Spinal cord (tissue), 10 donors: ENCODE results near the gene TNNT1. TPM values are rescaled to one million over a fixed set of nuclear protein-coding genes. Genes with fewer than 3 reads are reported as not detected.

Source experiments
- DNase-seq, 6 donors: peaks; one replicate each; pipeline versions ENCODE4 v3.0.0 to v3.0.0-alpha.2; 2013 to 2015; ENCODE audit warnings: low spot score in 6 of 6, low read depth in 4 of 6
- H3K27ac ChIP-seq: one replicate; pipeline ENCODE4 v1.5.1; 2013; ENCODE audit warnings: low read depth, low read length, control low read depth
- H3K27me3 ChIP-seq: one replicate; pipeline ENCODE4 v1.6.1; 2013; ENCODE audit warnings: low read length; ENCODE audit not compliant: control insufficient read depth, insufficient read depth
- H3K36me3 ChIP-seq: one replicate; pipeline ENCODE4 v1.6.1; 2013; ENCODE audit warnings: low read length; ENCODE audit not compliant: control insufficient read depth, insufficient read depth
- H3K4me1 ChIP-seq: one replicate; pipeline ENCODE4 v1.6.1; 2013; ENCODE audit warnings: low read length; ENCODE audit not compliant: control insufficient read depth, insufficient read depth
- H3K4me3 ChIP-seq: one replicate; pipeline ENCODE4 v1.5.1; 2013; ENCODE audit warnings: low read depth, low read length, control low read depth
- H3K9me3 ChIP-seq: one replicate; pipeline ENCODE4 v1.6.1; 2013; ENCODE audit warnings: low read length; ENCODE audit not compliant: control insufficient read depth, insufficient read depth
- WGBS: methylation state at CpG from one replicate; pipeline ENCODE4 v1.1.5; 2013; ENCODE audit warnings: missing lambda C conversion rate; ENCODE audit not compliant: insufficient coverage; 5-methylcytosine and 5-hydroxymethylcytosine counted together
- polyA plus RNA-seq, 2 donors: library from polyadenylated mRNA; unstranded; fragments of 120-200 nt; gene quantifications; one replicate each; pipeline ENCODE4 v1.2.1, GENCODE V29; 2013; ENCODE audit not compliant: insufficient read length in 2 of 2
- total RNA-seq, 2 donors: library from RNA; depleted of rRNA in 1 of 2; stranded (reverse); fragments of 120-200 nt in 1 of 2; fragments of >200 nt in 1 of 2; gene quantifications; one replicate each; pipeline versions ENCODE4 v1.2.3 to v1.2.4, GENCODE V29; 2013 to 2014
- donor health status: healthy.

The TNNT1 gene
- total and polyA plus RNA-seq, 4 donors = 8.5 to 17.9 (median 12.5) TPM

DNA sequence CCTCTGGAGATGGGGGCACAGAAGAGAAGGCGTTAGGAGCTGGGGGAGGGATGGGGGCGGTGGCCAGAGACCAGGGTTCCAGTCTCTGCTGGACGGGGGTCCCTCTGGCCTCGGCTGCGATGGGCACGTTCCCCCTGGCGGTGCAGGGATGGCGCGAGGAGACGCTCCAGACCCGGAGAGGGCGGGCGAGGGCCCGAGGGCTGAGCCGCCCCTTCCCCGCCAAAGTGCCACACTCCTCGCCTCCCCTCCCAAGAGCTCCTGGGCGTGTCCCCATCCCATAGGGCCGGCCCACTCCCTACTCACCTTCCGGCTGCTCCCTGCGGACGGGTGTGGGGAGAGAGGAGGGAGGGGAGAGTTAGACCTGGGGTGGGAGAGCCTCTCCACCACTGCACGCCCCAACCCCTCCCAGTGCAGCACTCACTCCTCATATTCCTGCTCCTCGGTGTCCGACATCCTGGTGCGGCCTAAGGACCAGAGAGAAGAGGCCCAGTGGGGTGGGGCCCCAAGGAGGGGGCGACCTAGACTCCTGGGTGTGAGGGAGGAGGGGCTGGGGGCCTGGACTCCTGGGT, 2.2 kb downstream of the TNNT1 start:
- Histone ChIP-seq H3K4me1 (peaks cover 11% of the 10 kb centered on the region), H3K9me3 (no peaks in the 10 kb centered on the region), H3K4me3 (no peak overlapping the region), H3K27ac (no peak overlapping the region), H3K27me3 (peaks cover 64% of the 10 kb centered on the region), H3K36me3 (no peaks in the 10 kb centered on the region)
- no peak for DNase-seq
- under 1% methylated on average over 16 of the region's 27 CpGs for WGBS

DNA sequence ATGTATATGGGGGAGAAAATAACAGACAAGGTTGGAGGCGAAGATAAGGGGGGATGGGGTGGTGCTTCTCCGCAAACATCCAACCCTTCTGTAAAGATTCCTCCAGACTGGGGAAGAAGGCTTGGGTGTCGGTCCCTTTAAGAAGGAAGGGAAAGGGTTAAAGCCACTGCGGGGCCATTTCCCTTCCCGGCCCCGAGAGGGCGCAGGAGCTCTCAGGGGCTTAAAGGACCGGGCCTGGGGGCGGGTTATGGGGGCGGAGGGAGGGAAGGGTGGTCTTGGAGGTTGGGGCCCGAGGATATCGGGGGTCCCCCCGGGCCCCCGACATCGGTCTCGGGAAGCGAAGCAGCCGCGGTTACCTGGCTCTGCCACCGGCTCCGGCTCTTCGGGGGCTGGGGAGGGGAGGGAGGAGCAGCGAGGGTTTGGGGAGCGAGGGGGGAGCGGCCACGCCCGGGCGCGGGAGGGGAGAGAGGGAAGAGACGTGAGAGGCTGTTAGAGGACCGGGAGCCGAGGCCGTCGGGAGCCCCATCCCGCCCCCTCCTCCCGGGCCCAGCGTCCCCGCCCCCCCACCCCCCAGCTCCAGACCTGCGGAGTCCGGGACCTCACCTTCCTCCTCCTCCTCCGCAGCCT, 2.8 kb downstream of the TNNT1 start:
- peaks cover 67% of the 10 kb centered on the region for H3K27me3 ChIP-seq
- H3K36me3 ChIP-seq = no peaks in the 10 kb centered on the region
- WGBS = 0% methylated on average over 19 of the region's 41 CpGs
- no peak overlapping the region for H3K4me3 ChIP-seq
- no peaks in the 10 kb centered on the region for H3K9me3 ChIP-seq
- no peak overlapping the region for H3K27ac ChIP-seq
- peaks cover 17% of the 10 kb centered on the region for H3K4me1 ChIP-seq
- DNase-seq = no peak

DNA sequence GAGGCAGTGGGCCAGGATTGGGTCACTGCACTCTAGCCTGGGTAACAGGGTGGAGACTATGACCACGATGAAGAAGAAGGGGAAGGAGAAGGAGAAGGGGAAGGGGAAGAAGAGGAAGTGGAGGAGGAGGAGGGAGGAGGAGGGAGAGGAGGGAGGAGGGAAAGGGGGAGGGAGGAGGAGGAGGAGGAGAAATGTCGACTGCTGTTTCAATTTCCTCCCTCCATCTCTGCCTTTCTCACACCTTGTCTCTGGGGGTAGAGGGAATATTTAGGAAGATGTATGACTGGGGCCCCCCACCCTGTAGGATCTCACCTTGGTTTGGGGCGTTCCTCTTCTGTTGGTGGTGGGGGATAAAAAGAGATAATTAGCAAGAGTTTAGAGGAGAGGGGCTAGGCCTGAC, 3.8 kb downstream of the TNNT1 start:
- H3K36me3 ChIP-seq = no peaks in the 10 kb centered on the region
- H3K27me3 ChIP-seq = peaks cover 63% of the 10 kb centered on the region
- no peak overlapping the region for H3K4me3 ChIP-seq
- peaks cover 24% of the 10 kb centered on the region for H3K4me1 ChIP-seq
- no peak overlapping the region for H3K27ac ChIP-seq
- no peak for DNase-seq
- H3K9me3 ChIP-seq = no peaks in the 10 kb centered on the region
- WGBS = 25% methylated on average over 2 of the region's 3 CpGs

DNA sequence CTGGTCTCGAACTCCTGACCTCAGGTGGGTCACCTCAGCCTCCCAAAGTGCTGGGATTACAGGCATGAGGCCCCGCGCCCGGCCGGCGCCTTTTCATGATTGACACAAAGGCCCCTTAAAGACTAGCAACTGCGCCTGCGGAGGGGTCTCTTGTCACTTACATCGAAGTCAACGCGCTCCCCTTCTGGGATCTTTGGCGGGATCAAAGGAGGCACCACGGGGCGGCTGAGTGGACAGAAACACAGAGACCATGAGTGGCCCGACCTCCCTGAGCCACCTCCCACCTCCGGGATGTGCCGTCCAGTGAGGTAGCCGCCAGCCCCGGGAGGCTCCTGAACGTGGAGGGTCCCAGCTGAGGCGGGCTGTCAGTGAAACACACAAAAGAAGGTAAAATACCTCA, 7.3 kb downstream of the TNNT1 start:
- no peaks in the 10 kb centered on the region for H3K9me3 ChIP-seq

DNA sequence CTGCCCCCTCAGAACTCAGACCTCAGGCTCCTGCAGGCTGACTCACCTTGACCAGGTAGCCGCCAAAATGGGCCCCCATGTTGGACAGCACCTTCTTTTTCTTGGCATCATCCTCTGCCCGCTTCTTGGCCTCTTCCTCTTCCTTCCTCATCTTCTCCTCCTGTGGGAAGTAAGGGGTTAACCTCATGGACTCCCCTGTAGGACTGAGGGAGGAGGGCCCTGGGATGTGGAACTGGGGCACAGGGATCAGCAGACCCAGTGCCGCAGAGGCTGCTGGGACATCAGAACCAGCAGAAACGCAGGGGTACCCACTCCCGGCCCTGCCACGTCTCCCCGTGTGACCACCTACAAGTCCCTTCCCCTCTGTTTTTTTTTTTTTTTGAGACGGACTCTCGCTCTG, 11.1 kb downstream of the TNNT1 start:
- 27% methylated on average over 6 of the region's 9 CpGs for WGBS
- no peak overlapping the region for H3K4me3 ChIP-seq

More for the DNA sequence above, 7.3 kb downstream of the TNNT1 start:
- H3K27me3 ChIP-seq = peaks cover 35% of the 10 kb centered on the region
- DNase-seq = no peak
- no peak overlapping the region for H3K4me3 ChIP-seq
- H3K27ac ChIP-seq = no peak overlapping the region
- peaks cover 22% of the 10 kb centered on the region for H3K4me1 ChIP-seq
- H3K36me3 ChIP-seq = no peaks in the 10 kb centered on the region
- 9% methylated on average over 13 of the region's 21 CpGs for WGBS

DNA sequence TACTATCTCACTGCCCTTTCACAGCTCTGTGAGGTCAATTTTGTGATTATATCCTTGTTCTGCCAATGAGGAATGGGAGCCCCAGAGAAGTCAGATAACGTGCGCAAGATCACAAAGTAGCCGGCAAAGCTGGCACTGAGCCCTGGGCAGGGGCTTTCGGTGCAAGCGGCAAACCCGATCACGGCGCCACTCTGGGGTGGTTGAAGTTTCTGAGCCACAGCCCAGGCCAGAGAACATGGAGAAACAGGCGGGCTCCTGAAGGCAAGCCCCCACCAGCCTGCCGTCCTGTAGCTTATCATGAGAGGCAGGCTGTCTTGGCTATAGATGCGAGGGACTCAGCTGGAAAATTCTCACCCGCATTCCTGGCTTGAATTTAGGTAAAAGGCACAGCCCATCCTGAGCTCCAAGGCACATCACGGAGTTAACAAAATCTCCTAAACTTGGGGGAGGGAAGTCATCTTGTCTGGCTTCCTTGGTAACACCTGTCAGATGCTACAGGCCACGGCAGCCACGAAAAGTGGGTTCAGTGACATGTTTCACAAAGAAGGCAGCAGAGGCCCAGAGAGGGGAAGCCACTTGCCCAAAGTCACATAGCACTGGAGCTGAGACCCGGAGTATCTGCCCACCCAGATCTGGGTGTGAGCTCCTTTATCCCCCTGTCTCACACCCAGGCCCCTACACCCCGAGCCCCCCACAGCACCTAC, 12.5 kb downstream of the TNNT1 start:
- H3K36me3 ChIP-seq = no peaks in the 10 kb centered on the region
- H3K27ac ChIP-seq = no peak overlapping the region
- H3K27me3 ChIP-seq = peaks cover 4% of the 10 kb centered on the region
- no peak for DNase-seq
- no peak overlapping the region for H3K4me3 ChIP-seq
- H3K9me3 ChIP-seq = no peaks in the 10 kb centered on the region
- H3K4me1 ChIP-seq = peaks cover 10% of the 10 kb centered on the region
- WGBS = 81% methylated on average over 15 of the region's 17 CpGs

More for the DNA sequence above, 11.1 kb downstream of the TNNT1 start:
- no peak for DNase-seq
- H3K27me3 ChIP-seq = peaks cover 7% of the 10 kb centered on the region
- no peak overlapping the region for H3K27ac ChIP-seq
- H3K36me3 ChIP-seq = no peaks in the 10 kb centered on the region
- peaks cover 14% of the 10 kb centered on the region for H3K4me1 ChIP-seq
- H3K9me3 ChIP-seq = no peaks in the 10 kb centered on the region

DNA sequence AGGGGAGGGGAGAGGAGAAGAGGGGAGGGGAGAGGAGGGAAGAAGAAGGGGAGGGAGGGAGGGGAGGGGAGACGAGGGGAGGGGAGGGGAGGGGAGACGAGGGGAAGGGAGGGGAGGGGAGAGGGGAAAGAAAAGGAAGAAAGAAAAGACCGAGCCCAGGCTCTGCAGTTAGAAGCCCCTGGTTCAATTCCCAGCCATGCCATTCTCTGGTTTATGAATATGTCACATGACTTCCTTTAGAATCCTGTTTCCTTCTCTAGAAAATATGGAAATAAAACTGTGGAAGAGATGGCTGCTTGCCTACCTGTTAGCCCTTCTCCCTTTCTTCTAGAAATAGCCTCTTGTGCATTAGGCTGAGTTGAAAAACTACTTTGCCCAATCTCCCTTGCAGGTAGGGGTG, 14.3 kb downstream of the TNNT1 start:
- peak in 1 of 6 donors; percentile 19 for DNase-seq
- no peaks in the 10 kb centered on the region for H3K36me3 ChIP-seq
- no peaks in the 10 kb centered on the region for H3K4me1 ChIP-seq
- no peak overlapping the region for H3K27ac ChIP-seq
- no peaks in the 10 kb centered on the region for H3K9me3 ChIP-seq
- no peak overlapping the region for H3K4me3 ChIP-seq
- H3K27me3 ChIP-seq = peaks cover 3% of the 10 kb centered on the region
- no CpG with 5 or more reads among the region's 3 CpGs for WGBS

DNA sequence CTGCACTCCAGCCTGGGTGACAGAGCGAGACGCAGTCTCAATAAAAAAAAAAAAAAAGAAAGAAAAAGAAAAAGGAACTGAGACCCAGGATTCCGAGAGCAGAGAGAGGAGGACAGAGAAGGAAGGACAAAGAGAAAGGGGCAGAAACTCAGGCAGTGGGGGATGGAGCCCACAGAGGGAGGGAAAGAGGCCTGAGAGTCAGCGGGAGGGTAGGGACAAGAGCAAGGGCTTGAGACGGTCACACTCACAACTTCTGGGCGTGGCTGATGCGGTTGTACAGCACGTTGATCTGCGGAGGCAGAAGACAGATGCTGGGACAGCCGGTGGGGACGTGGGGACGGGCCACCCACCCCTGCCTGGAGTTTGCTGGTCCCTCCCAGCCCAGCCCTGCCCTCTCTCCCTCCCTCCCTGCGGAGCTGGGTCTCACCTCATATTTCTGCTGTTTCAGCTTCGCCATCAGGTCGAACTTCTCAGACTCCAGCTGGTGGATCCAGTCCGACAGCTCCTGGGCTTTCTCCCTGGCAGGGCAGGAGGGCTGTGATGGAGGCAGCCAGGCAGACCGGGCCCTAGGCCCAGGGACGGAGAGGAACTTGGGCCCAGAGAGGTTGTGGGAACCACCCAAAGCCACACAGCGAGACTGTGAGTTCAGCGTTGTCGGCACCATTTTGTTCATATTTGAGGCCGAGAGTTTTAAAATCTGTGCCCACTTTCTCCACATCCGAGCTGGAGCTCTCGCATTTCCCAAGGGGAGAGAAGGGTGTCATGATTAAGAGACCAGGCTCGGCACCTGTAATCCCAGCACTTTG, 15.2 kb downstream of the TNNT1 start:
- H3K9me3 ChIP-seq = no peaks in the 10 kb centered on the region
- DNase-seq = no peak
- H3K36me3 ChIP-seq = no peaks in the 10 kb centered on the region
- no peaks in the 10 kb centered on the region for H3K4me1 ChIP-seq
- no peak overlapping the region for H3K27ac ChIP-seq
- WGBS = 55% methylated on average over 25 of the region's 25 CpGs
- H3K4me3 ChIP-seq = no peak overlapping the region
- peaks cover 3% of the 10 kb centered on the region for H3K27me3 ChIP-seq

DNA sequence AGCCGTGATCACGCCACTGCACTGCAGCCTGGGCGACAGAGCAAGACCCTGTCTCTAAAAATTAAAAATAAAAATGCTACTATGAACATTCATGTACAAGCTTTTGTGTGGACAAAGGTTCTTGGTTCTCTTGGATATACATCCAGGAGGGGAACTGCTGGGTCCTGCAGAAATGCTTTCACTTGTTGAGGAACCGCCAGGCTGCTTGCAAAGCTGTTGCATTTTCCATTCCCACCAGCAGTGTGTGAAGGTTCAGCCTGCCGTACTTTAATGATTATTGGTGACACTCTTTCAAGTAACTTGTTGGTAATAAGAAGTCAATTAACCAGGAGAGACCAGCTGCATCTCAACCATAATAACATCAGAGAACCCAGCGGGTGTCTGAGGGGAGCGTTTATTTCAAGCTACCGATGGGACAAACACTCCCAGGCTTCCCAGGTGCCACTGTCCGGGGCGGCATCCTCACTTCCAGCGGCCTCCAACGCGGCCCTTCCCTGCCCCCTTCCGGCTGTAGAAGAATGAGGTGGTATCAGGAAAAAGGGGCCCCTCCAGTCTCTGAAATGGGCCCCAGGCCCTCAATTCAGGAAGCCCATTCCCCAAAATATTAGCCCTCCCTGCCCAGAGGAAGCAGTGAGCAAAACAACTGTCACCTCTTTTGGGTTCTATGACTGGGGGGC, 16.4 kb downstream of the TNNT1 start:
- Histone ChIP-seq H3K9me3 (no peaks in the 10 kb centered on the region), H3K4me3 (no peak overlapping the region), H3K36me3 (no peaks in the 10 kb centered on the region), H3K27me3 (peaks cover 3% of the 10 kb centered on the region), H3K27ac (no peak overlapping the region), H3K4me1 (no peaks in the 10 kb centered on the region)
- WGBS = 42% methylated on average over 1 of the region's 14 CpGs
- peak in 1 of 6 donors; percentile 38 for DNase-seq
